H54 (cell line): ENCODE results near the gene CDKN2AIP.

Experiments
- DNase-seq: peaks from one replicate; pipeline ENCODE4 v3.0.0; 2011; ENCODE audit warnings: low spot score, mixed read lengths; ENCODE audit not compliant: insufficient read length
- FAIRE-seq: peaks from 3 replicates; lab custom pipeline; 2011; peaks lifted over from hg19 to GRCh38; lab: Jason Lieb, UNC
- POLR2A ChIP-seq: IDR thresholded peaks from 2 replicates; pipeline ENCODE4 v1.6.1; 2011; ENCODE audit warnings: low read depth, mild to moderate bottlenecking, low read length

The CDKN2AIP gene

GRCh38 chr4:183444214-183445096 lies at the start of gene CDKN2AIP:
TSS of gene CDKN2AIP (plus strand) at chr4:183444636. CDS start at chr4:183444798, 162 bp downstream.
- DNase-seq: peak; percentile 77
- no peak for FAIRE-seq
- peak; percentile 86 for TF ChIP-seq POLR2A

GRCh38 chr4:183395395-183395794 lies 49.0 kb upstream of the CDKN2AIP start:
- no peak for TF ChIP-seq POLR2A
- DNase-seq (no peak), FAIRE-seq (no peak)

GRCh38 chr4:183396227-183396637 lies 48.2 kb upstream of the CDKN2AIP start:
- FAIRE-seq (no peak), DNase-seq (no peak)
- TF ChIP-seq POLR2A: no peak

GRCh38 chr4:183397741-183398297 lies 46.6 kb upstream of the CDKN2AIP start:
- TF ChIP-seq POLR2A: no peak
- DNase-seq: no peak
- no peak for FAIRE-seq

- FAIRE-seq (no peak), DNase-seq (no peak)
- TF ChIP-seq POLR2A: no peak
Measured at GRCh38 chr4:183398298-183399125, 45.9 kb upstream of the CDKN2AIP start.

GRCh38 chr4:183399126-183399522 lies 45.3 kb upstream of the CDKN2AIP start:
- no peak for TF ChIP-seq POLR2A
- DNase-seq (no peak), FAIRE-seq (no peak)

- no peak for DNase-seq
- no peak for FAIRE-seq
- no peak for TF ChIP-seq POLR2A
Measured at GRCh38 chr4:183399616-183400015, 44.8 kb upstream of the CDKN2AIP start.

GRCh38 chr4:183400035-183400434 lies 44.4 kb upstream of the CDKN2AIP start:
- DNase-seq (no peak), FAIRE-seq (no peak)
- TF ChIP-seq POLR2A: no peak

- no peak for DNase-seq
- no peak for FAIRE-seq
- TF ChIP-seq POLR2A: no peak
Measured at GRCh38 chr4:183401473-183401872, 43.0 kb upstream of the CDKN2AIP start.

GRCh38 chr4:183402771-183403170 lies 41.7 kb upstream of the CDKN2AIP start:
- DNase-seq: no peak
- TF ChIP-seq POLR2A: no peak
- FAIRE-seq: no peak

GRCh38 chr4:183403486-183403885 lies 41.0 kb upstream of the CDKN2AIP start:
- FAIRE-seq: no peak
- no peak for DNase-seq
- no peak for TF ChIP-seq POLR2A

GRCh38 chr4:183403961-183404360 lies 40.5 kb upstream of the CDKN2AIP start:
- DNase-seq (no peak), FAIRE-seq (no peak)
- no peak for TF ChIP-seq POLR2A

- DNase-seq (no peak), FAIRE-seq (no peak)
- no peak for TF ChIP-seq POLR2A
Measured at GRCh38 chr4:183405303-183405702, 39.1 kb upstream of the CDKN2AIP start.

- DNase-seq (peak; percentile 65), FAIRE-seq (no peak)
- no peak for TF ChIP-seq POLR2A
Measured at GRCh38 chr4:183407128-183407585, 37.3 kb upstream of the CDKN2AIP start.
